GM12892 (cell line): ENCODE results near the gene MACROD2.

ENCODE experiments used
- POLR2A ChIP-seq: IDR thresholded peaks from 2 replicates; pipeline ENCODE4 v1.6.1; 2011; ENCODE audit warnings: low read depth, low read length, control low read depth
- POLR2AphosphoS5 ChIP-seq: IDR thresholded peaks from 2 replicates; pipeline ENCODE4 v1.6.1; 2011; ENCODE audit warnings: low read depth, low read length, control low read depth
- TAF1 ChIP-seq: IDR thresholded peaks from 2 replicates; pipeline ENCODE4 v1.6.1; 2011; ENCODE audit warnings: low read depth, mild to moderate bottlenecking, control low read depth, low read length, borderline replicate concordance

DNA sequence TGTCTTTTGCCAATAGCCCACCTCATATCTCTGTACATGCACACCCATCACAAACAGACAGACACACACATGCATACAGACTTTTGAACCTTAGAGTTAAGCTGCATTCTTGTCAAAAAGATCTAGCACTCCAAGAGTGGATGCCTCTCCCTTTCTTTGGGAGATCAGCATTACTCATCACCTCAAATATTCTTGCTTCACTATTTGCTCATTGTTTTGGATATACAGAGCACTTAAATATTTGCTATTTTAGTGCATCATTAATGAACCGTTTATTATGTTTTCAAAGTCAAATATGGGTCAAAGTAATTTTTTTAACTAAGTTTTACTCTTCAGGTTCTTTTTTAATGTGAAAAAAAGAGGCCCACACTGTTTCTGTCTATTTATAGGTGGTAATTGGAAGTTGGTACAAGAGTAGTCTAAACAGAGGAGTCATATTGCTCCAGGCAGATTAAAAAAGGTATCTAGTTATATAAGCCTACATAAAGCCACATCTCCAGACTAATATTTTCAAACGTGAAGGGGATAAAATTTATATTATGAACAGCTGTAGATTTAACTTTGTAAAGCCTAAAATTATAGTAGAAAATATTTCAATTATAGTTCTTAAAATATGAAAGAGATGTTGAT, 239.5 kb downstream of the MACROD2 start:
- TF ChIP-seq POLR2A (no peak), POLR2AphosphoS5 (no peak), TAF1 (no peak)
